Embryonic facial prominence (tissue), 1 donor: ENCODE results near the gene NPTX1.
A peak's percentile ranks its signal among the peaks of the same experiment; 100 is the strongest.

ENCODE experiments used
- DNase-seq: peaks from one replicate; pipeline ENCODE4 v3.0.0-alpha.2; 2016; ENCODE audit errors: extremely low spot score

NPTX1 gene

DNA sequence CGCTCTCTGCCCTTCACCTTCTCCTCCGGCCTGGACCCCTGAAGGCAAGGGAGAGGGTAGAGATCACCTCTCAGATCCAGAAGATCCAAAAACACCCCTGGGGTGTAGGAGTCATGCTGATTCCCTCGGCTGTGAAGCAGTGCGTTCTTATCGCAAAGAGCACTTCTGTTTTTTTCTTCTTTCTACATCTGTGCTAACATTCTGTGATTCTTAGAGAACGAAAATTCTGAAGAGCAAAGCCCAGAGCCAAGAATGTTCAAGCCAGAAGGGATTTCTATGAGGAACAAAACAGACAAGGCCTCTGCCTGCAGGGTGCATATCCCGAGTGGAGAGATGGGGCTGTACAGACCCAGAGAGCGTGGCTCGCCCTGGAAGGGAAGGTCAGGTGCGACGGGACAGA lies 17.2 kb downstream of the NPTX1 start:
- no peak for DNase-seq

GRCh38 chr17:80458016-80458415 lies 18.4 kb downstream of the NPTX1 start:
- no peak for DNase-seq

GRCh38 chr17:80457236-80457856 lies 19.1 kb downstream of the NPTX1 start:
- DNase-seq, result no peak

- no peak for DNase-seq
Measured at GRCh38 chr17:80456465-80457235, 19.8 kb downstream of the NPTX1 start.

DNA sequence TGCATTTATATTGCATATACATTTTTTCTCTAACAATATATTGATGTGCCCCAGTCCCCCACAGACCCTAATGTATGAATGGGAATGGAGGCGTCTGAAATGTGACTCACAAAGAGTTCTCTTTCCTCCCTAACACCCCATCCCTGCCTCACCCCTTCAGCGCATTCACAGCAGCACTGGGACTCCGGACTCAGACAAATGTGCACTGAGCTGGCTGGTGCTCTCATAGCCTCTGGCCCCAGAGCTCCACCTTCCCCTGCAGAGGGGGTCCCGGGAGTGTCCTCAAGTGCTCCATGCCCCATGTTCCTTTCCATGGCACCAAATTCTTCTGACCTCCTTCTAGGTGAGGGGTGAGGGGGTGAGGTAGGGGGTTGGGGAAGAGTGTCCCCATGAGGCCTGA lies 20.6 kb downstream of the NPTX1 start:
- no peak for DNase-seq

GRCh38 chr17:80455336-80455710 lies 21.1 kb downstream of the NPTX1 start:
- no peak for DNase-seq

GRCh38 chr17:80454557-80455335 lies 21.7 kb downstream of the NPTX1 start:
- peak; percentile 95 for DNase-seq

- DNase-seq, result no peak
Measured at GRCh38 chr17:80453998-80454556, 22.3 kb downstream of the NPTX1 start.

- DNase-seq, result no peak
Measured at GRCh38 chr17:80453126-80453997, 23.0 kb downstream of the NPTX1 start.

DNA sequence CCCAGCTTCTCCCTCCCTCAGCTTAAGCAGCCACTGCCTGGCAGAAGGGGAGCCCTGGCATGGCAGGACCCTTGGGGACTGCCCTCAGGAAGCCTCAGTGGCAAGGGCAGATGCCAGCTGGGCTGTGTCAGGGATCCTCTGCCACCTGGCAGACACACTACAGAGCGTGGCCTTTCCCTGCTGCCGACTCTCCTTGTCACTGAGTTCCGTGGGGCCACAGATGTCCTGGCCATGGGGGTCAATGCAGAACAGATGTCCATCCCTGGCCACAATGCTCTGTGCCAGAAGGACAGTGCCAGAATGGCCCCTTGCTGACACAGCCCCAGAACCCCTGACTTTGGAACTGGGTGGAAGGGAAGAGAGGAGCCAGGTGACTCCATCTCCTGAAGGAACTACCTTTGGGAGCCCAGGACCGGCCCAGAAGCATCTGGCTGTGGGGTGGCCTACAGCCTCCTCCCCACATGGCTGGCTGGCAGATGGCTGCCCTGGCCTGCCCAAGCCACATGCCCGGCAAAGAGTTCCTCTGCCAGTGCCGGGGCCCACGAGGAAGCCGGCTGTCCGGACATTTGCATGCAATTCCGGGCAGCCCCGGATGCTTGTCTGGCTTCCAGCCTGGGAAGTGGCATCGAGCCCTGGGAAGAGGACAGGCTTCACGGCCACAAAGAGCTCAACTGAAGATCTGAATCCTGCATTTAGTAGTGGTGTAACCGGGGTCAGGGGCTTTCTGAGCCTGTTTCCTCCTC lies 24.1 kb downstream of the NPTX1 start:
- no peak for DNase-seq

DNA sequence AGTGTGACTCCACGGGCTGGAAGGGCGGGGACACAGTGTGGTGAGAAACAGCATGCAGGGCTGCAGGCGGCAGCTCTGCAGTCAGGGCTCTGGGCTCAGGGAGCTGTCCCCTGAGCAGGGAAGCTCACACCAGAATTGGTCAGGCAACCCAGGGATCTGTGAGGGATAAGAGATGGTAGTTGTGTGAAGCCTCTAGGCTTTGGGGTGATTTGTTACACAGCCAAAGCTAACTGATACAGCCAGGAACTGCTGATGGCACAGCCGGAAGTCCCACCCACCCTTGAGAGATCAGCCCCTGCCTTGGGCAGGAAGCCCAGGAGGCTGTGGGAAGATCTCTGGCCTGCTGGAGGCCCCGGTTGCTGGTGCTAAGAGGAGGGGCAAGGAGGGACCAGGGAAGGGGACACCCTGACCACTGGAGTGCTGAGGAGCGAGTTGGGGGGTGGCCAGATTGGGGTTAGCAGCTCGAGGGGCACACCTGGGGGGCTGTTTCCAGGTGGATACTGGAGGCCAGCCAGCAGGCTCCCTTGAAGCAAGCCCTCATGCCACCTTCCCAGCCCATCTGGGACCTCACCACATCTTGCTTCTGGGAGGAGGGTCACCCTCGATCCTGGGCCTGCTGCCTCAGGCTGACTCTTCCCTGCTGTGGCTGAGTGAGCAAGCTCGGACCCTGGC lies 25.2 kb downstream of the NPTX1 start:
- no peak for DNase-seq

DNA sequence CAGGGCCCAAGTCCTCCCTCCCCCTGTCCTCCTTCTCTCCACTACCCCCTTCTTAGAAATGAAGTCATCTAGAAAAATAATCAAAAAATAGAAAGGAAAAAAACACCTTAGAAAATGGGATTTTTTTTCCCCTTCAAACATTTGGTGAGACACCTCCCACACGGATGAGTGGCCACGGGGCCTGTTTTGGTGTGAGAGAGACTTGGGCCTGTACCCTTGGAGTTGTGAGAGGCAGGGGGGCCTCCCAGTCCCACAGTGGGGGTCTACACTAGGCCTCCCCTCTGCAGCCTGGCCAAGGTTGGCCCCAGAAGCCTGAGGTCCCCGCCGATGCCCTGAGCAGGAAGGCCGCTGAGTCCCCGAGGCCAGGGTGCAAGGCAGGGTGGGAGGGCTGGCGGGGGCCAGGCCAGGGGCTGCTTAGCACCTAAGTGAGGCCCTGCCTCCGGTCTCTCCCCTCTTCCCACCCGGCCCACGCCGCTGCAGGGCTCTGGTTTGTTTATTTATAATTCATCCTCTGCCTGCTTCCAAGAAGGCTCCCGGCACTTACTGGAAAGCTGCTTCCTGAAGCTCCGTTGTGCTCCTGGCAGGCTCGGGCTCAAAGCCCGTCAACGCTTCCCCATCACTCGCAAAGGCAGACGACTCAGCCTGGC lies 26.4 kb downstream of the NPTX1 start:
- DNase-seq, result no peak

- DNase-seq, result no peak
Measured at GRCh38 chr17:80449194-80449929, 27.0 kb downstream of the NPTX1 start.

- no peak for DNase-seq
Measured at GRCh38 chr17:80447790-80448189, 28.6 kb downstream of the NPTX1 start.

DNA sequence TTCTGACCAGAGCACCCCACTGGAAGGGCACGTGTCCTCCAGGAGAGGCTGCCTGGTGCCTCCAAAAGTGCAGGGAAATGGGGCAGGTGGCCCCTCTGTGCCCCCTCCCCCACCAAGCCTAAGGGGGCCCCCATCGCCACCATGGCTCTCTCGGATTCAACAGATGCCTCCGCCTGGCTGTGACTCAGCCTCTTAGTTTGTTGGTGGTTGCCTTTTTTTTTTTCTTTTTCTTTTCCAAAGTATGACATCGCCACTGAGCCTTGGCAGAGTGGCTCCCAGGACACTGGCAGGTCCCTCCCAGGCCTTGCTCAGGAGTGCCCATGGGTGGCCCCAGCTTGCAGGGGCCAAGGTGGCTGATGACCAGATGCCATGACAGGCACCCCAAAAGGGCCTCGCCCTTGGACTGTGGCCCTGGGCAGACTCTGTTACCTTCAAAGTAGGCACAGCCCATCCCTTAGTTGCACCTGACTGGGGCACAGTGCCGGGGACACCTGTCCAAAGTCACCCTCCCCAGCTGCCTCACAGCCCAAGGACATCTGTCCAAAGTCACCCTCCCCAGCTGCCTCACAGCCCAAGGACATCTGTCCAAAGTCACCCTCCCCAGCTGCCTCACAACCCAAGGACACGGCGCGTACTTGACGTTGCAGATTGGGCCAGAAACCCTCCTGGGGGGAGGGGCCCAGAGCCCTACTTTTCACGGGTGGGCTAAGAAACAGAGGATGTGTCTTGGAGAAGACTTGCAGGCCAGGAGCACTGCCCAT lies 29.6 kb downstream of the NPTX1 start:
- DNase-seq, result no peak

DNA sequence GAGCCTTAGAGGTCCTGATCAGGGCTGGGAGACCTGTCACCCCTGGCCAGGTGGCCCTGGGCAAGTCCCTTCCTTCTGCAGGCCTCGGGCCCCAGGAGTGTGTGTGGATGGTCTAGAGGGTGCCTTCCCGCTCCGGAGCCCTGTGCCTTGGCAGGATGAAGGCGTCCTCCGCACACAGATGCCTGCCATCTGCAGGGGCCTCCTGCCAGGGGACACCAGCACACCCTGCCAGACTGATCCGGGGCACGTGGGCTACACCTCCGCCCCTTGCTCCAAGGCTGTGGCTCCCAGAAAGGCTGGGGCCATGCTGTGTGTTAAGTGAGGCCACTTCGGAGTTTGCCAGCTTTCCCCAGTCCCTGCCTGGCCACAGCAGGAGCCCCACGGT lies 30.7 kb downstream of the NPTX1 start:
- DNase-seq, result no peak

DNA sequence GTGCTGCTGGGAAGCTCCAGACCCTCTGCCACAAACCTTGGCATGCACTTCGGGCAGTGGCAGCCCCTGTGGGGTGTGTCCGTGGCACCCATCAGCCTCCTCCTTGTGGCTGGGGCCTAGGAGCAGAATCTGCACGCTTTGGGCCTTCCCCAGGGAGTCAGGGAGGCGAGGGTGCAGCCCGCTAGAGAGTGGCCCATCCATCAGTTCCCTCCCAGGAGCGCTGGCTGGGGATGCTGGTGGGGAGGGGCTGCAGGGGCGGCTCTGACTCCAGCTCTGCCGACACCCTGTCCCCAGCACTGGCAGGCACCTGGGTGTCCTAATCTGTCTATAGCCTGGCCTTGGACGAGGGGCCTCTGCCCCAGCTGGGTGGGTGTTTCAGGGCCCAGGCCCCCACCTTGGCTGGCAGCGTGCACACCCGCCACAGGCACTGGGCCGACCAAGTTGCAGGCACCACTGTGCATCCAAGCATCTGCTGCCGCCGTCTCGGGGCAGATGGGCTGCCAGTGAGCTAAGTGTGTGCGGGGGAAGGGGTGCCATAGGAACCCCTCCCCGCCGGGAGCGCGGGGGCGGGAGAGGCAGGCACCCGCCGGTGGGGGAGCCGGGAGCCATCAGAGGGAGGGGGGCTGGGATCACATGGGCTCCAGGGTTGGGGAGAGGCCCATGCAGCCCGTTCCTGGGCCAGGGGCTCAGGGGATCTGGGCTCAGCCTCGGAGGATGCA lies 31.2 kb downstream of the NPTX1 start:
- DNase-seq, result no peak

DNA sequence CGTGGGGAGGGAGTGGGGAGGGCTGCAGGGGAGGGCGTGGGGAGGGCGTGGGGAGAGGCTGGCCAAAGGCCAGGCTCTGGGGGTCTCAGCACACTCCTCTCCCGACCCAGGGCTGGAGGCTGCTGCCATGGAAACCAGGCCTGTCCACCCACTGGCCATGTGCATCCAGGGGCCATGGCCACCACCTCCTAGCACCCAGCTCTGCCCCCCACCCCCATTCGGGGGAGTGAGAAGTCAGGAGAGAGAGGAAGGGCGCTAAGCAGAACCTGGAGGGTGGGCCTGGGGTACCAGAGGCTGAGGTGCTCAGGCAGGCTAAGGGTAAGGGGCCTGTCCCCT lies 31.8 kb downstream of the NPTX1 start:
- no peak for DNase-seq
